ENCODE measurements around the gene USP5. TPM values are rescaled to one million over a fixed set of nuclear protein-coding genes. Genes with fewer than 3 reads are reported as not detected.

The USP5 gene
- total RNA-seq, 2 donors from 2014 or later = 82.6 to 132 TPM

DNA sequence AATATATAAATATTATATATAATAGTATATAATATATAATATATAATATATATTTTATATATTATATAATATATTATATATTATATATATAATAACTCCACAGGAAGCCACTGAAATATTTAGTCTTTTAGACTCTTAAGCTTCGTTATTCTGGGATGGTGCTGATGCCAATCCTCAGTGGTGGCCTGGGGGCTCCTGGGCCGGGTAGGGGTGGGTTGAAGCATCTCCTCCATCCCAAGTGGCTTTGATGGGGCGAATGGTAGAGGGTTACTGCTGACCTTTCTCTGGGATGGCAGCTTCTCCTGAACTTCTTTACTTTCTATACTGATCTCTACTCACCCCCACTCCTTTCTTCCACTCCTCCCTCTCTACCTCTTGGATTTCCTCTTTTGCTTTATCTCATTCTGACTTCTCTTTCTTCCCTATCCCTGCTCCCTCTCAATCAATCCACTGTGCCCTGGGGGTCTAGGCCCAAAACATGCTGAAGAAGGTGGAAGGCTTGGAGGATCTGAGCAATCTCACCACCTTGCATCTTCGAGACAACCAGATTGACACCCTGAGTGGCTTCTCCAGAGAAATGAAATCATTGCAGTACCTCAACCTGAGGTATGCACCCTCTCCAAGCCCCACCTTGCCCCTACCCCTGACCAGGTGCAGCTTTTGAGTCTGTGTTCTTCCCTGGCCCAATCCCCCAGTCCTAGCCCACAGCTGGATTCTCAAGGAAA, 57.6 kb downstream of the USP5 start:
- no peaks in the 10 kb centered on the region for H3K9me3 ChIP-seq

DNA sequence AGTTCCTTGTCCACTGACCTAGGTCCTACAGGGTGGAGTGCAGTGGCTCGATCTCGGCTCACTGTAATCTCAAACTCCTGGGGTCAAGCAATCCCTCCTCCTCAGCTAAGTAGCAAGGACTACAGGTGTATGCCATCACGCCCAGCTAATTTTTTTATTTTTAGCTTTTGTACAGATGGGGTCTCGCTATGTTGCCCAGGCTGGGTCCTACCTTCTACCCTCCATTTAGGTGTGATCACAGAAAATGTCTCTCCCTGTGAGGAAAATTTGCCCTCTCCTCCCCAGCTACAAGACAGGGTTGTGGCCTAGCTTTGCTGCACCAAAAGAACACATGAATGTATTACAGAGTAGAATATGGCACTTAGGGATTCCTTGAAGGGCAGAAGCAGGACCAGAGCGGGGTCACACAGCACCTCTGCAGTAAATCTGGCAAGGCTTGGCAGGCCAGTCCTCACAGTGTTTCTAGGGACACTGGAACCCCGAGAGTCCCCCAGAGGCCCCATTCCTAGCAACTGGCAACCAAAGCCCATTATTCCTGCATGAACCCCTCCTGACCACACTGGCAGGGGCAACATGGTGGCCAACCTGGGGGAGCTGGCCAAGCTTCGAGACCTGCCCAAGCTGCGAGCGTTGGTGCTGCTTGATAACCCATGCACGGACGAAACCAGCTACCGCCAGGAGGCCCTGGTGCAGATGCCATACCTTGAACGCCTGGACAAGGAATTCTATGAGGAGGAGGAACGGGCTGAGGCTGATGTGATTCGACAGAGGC, 60.4 kb downstream of the USP5 start:
- DNase-seq = no peak
- H3K36me3 ChIP-seq = no peaks in the 10 kb centered on the region
- no peaks in the 10 kb centered on the region for H3K27me3 ChIP-seq
- H3K9me3 ChIP-seq = no peaks in the 10 kb centered on the region
- intact Hi-C loops (cut with DNase I) = no loop called here
- TF ChIP-seq, protein P1, sequence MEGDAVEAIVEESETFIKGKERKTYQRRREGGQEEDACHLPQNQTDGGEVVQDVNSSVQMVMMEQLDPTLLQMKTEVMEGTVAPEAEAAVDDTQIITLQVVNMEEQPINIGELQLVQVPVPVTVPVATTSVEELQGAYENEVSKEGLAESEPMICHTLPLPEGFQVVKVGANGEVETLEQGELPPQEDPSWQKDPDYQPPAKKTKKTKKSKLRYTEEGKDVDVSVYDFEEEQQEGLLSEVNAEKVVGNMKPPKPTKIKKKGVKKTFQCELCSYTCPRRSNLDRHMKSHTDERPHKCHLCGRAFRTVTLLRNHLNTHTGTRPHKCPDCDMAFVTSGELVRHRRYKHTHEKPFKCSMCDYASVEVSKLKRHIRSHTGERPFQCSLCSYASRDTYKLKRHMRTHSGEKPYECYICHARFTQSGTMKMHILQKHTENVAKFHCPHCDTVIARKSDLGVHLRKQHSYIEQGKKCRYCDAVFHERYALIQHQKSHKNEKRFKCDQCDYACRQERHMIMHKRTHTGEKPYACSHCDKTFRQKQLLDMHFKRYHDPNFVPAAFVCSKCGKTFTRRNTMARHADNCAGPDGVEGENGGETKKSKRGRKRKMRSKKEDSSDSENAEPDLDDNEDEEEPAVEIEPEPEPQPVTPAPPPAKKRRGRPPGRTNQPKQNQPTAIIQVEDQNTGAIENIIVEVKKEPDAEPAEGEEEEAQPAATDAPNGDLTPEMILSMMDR (IDR thresholded peaks at IDR 0.05) = no peak
- H3K9ac ChIP-seq (ENCODE audit: low read depth in 2 of 2, low read length in 2 of 2) = no peak overlapping the region
- no peak overlapping the region for H3K4me3 ChIP-seq
- H3K27ac ChIP-seq = no peak overlapping the region
- H3K4me1 ChIP-seq = no peaks in the 10 kb centered on the region

More for the DNA sequence above, 57.6 kb downstream of the USP5 start:
- TF ChIP-seq, protein P1 (IDR thresholded peaks at IDR 0.05) = no peak
- no peak overlapping the region for H3K4me3 ChIP-seq
- H3K9ac ChIP-seq (ENCODE audit: low read depth in 2 of 2, low read length in 2 of 2) = no peak overlapping the region
- no peak overlapping the region for H3K27ac ChIP-seq
- no peaks in the 10 kb centered on the region for H3K36me3 ChIP-seq
- intact Hi-C loops (cut with DNase I) = no loop called here
- DNase-seq = no peak
- no peaks in the 10 kb centered on the region for H3K4me1 ChIP-seq
- no peaks in the 10 kb centered on the region for H3K27me3 ChIP-seq

DNA sequence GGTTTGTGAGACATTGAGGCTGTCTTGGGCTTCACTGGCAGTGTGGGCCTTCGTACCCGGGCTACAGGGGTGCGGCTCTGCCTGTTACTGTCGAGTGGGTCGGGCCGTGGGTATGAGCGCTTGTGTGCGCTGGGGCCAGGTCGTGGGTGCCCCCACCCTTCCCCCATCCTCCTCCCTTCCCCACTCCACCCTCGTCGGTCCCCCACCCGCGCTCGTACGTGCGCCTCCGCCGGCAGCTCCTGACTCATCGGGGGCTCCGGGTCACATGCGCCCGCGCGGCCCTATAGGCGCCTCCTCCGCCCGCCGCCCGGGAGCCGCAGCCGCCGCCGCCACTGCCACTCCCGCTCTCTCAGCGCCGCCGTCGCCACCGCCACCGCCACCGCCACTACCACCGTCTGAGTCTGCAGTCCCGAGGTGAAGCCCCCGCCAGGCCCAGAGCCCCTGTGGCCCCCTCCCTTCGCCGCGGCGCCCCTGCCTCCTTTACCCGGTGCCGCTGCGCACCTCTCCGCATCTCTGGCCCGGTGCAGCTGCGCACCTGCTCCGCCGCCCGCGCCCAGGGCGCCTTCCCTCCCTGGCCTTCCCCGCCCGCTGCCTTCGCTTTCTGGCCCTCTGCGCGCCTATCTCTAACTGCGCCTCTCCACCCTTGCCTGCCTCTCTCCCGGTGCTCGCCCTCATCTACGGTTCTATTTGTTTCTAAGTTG, 62.4 kb downstream of the USP5 start, which contains the start of gene ENO2:
Gene ENO2, plus strand, starts transcription at position 335 of the 701 bp plus-strand sequence. CDS start 1,253 bp downstream, outside the sequence.
- TF ChIP-seq, protein P1 (IDR thresholded peaks at IDR 0.05) = no peak
- Histone ChIP-seq H3K9me3 (no peaks in the 10 kb centered on the region), H3K27ac (peak within 1 kb of the TSS; percentile 61), H3K9ac (ENCODE audit: low read depth in 2 of 2, low read length in 2 of 2) (peak within 1 kb of the TSS; percentile 40 to 82), H3K4me3 (peak within 1 kb of the TSS; percentile 54), H3K36me3 (no peaks in the 10 kb centered on the region), H3K27me3 (no peaks in the 10 kb centered on the region), H3K4me1 (no peaks in the 10 kb centered on the region)
- peak; percentile 74 for DNase-seq
- intact Hi-C loops (cut with DNase I) = no loop called here

DNA sequence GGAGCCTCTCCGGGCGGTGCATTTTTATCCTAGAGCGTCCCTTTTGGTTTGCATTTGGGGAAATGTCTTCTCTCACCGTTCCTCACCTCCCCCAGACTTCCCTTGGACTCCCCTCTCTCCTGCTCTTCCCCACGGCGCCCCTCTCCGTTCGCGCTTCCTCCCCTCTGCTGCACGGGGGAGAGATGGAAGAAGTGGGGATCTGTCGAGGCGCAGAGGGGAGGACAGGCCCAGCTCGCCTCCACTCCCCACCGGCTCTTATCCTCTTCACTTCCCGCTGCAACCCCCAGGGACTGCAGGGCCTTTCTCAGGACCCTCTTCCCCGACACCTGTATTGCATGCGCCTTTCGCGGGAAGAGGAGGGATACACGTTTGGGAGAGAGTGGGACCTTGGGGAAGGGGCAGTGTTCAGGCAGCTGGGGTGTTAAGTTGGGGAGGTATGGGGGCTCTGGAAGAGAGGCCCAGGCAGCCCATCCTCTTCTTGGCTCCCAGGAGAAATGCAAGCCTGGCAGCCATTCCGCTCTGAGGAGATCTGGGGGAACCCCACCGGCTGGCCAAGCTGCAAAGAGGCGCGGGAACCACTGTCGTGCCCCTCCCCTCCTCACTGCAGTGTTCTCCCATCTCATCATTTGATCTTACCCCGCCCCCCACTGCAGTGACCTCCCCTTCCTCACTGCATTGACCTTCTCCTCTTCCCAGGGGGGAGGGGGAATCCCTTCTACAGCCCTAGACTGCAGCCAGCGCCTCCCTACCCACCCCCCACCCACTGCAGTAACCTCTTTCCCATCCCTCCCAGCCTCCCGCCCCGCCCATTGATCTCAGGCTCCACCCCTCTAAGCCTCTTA, 63.2 kb downstream of the USP5 start:
- TF ChIP-seq, protein P1 (IDR thresholded peaks at IDR 0.05) = no peak
- Histone ChIP-seq H3K9me3 (no peaks in the 10 kb centered on the region), H3K4me3 (peak overlapping the region; percentile 54), H3K36me3 (no peaks in the 10 kb centered on the region), H3K9ac (ENCODE audit: low read depth in 2 of 2, low read length in 2 of 2) (peak overlapping the region; percentile 40 to 82), H3K27me3 (no peaks in the 10 kb centered on the region), H3K4me1 (no peaks in the 10 kb centered on the region), H3K27ac (peak overlapping the region; percentile 61)
- intact Hi-C loops (cut with DNase I) = no loop called here
- DNase-seq = peak; percentile 65
